Kidney (tissue), 14 donors: ENCODE results near the gene EXOC2. TPM values are rescaled to one million over a fixed set of nuclear protein-coding genes. Genes with fewer than 3 reads are reported as not detected.
"Not testable (repeated sequence)": the region's sequence is repeated elsewhere in the genome, so short reads cannot be mapped to it uniquely, and the experiment has no call there.

Experiments used
- DNase-seq, 5 donors: peaks; one replicate each; pipeline ENCODE4 v3.0.0-alpha.2; 2013 to 2020
- FAIRE-seq: peaks from 2 replicates; lab custom pipeline; 2012; peaks lifted over from hg19 to GRCh38; lab: Jason Lieb, UNC
- H3K27ac ChIP-seq, 2 donors: one replicate each; pipeline ENCODE4 v1.7.0; 2013; ENCODE audit warnings: low read depth in 2 of 2, low read length in 2 of 2, inconsistent platforms in 1 of 2
- H3K27me3 ChIP-seq: one replicate; pipeline ENCODE4 v1.7.1; 2013; ENCODE audit warnings: low read length, inconsistent platforms; ENCODE audit not compliant: control insufficient read depth, insufficient read depth
- H3K36me3 ChIP-seq, 3 donors: one replicate each; pipeline versions ENCODE4 v1.7.0 to v1.7.1; 2013; ENCODE audit warnings: low read length in 3 of 3, control low read depth in 1 of 3, inconsistent platforms in 1 of 3; ENCODE audit not compliant: insufficient read depth in 3 of 3, control insufficient read depth in 2 of 3
- H3K4me1 ChIP-seq, 3 donors: one replicate each; pipeline versions ENCODE4 v1.7.0 to v1.7.1; 2013; ENCODE audit warnings: low read length in 3 of 3, inconsistent platforms in 1 of 3, low read depth in 1 of 3; ENCODE audit not compliant: control insufficient read depth in 2 of 3, insufficient read depth in 2 of 3
- H3K4me3 ChIP-seq, 3 donors: one replicate each; pipeline versions ENCODE4 v1.7.0 to v1.8.1; 2013; ENCODE audit warnings: low read length in 3 of 3, control low read depth in 1 of 3, inconsistent platforms in 1 of 3
- H3K9ac ChIP-seq, 3 donors: one replicate each; pipeline versions ENCODE4 v1.7.0 to v1.7.1; 2013; ENCODE audit warnings: low read length in 3 of 3, control low read depth in 1 of 3, inconsistent platforms in 1 of 3
- H3K9me3 ChIP-seq, 3 donors: one replicate each; pipeline versions ENCODE4 v1.7.0 to v1.7.1; 2013; ENCODE audit warnings: low read length in 3 of 3, control low read depth in 1 of 3, inconsistent platforms in 1 of 3; ENCODE audit not compliant: control insufficient read depth in 2 of 3, insufficient read depth in 1 of 3
- intact Hi-C: fragments of 100-400 bp; cut with DNase I; formaldehyde crosslinking; loops from one replicate; pipeline ENCODE4 v1.11.1; 2022
- polyA plus RNA-seq: library from polyadenylated mRNA; stranded (reverse); fragments of 350-450 nt; fragmentation: Illumina TruSeq; extraction: RNeasy Lipid Tissue Mini Kit (QIAGEN cat#74804); gene quantifications from one replicate; pipeline ENCODE4 v1.2.3, GENCODE V29; 2014; ENCODE audit warnings: low read depth, low replicate concordance; ENCODE audit not compliant: insufficient read depth
- total RNA-seq: library from RNA; stranded (reverse); fragmentation: NEBNext Ultra II Directional; extraction: Animal tissue kit (Norgen Biotek cat#: 25700); gene quantifications from one replicate; pipeline ENCODE4 v1.2.1, GENCODE V29; 2021
- TF ChIP-seq, protein P1 (sequence below): IDR thresholded peaks from 3 replicates; pipeline ENCODE4 v1.5.1; 2012; ENCODE audit warnings: mild to moderate bottlenecking, moderate library complexity, borderline replicate concordance; ENCODE audit not compliant: insufficient read depth; ENCODE audit errors: extremely low read depth
- donor health status: control.
- donor health status: control.
- donor health status: control.
- donor health status: control.
- donor health status: control.
- donor health status: DM: yes; HTN: yes; CAD: no.
- donor health status: Normal renal cell carcinoma (clear cell type).

The EXOC2 gene
- total and polyA plus RNA-seq, 2 donors from 2014 or later: 8.6 to 21.7 TPM

GRCh38 chr6:562052-562676 lies 130.8 kb downstream of the EXOC2 start:
- Histone ChIP-seq H3K36me3 (peaks cover 4 to 5% (median 5%) of the 10 kb centered on the region in 3 donors), H3K4me3 (no peak overlapping the region), H3K9ac (no peak overlapping the region), H3K27me3 (no peaks in the 10 kb centered on the region), H3K9me3 (no peaks in the 10 kb centered on the region), H3K4me1 (no peaks in the 10 kb centered on the region), H3K27ac (peak overlapping the region in 1 of 2 donors; percentile 32)
- FAIRE-seq (no peak), DNase-seq (peak in 2 of 5 donors; percentile 49 to 66)
- intact Hi-C loops: no loop called here
- TF ChIP-seq, protein P1, sequence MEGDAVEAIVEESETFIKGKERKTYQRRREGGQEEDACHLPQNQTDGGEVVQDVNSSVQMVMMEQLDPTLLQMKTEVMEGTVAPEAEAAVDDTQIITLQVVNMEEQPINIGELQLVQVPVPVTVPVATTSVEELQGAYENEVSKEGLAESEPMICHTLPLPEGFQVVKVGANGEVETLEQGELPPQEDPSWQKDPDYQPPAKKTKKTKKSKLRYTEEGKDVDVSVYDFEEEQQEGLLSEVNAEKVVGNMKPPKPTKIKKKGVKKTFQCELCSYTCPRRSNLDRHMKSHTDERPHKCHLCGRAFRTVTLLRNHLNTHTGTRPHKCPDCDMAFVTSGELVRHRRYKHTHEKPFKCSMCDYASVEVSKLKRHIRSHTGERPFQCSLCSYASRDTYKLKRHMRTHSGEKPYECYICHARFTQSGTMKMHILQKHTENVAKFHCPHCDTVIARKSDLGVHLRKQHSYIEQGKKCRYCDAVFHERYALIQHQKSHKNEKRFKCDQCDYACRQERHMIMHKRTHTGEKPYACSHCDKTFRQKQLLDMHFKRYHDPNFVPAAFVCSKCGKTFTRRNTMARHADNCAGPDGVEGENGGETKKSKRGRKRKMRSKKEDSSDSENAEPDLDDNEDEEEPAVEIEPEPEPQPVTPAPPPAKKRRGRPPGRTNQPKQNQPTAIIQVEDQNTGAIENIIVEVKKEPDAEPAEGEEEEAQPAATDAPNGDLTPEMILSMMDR: no peak

GRCh38 chr6:561335-561734 lies 131.6 kb downstream of the EXOC2 start:
- H3K36me3 ChIP-seq, H3K27ac ChIP-seq, H3K9ac ChIP-seq, intact Hi-C loops, H3K9me3 ChIP-seq, H3K4me3 ChIP-seq, H3K4me1 ChIP-seq, H3K27me3 ChIP-seq, FAIRE-seq, DNase-seq: not testable (repeated sequence)

DNA sequence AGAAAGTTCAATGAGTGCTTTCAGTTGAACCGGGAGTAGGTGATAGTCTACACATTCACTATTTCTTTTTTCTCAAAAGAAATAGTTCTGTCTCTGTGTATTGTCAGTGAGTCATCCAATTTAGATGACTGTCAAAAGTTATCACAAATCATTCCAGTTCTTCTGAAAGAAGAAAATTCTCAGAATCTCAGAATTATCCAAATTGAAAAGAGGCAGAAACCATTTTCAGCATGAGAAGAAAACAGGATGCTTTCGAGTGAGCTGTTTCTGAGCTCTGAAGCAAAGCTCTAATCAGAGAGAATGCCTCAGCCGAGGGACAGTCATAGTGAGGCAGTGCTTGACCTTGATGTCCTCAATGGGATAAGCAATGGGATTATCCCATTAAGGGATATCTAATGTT lies 134.0 kb downstream of the EXOC2 start:
- FAIRE-seq (no peak), DNase-seq (no peak)
- no peak overlapping the region for H3K27ac ChIP-seq
- H3K36me3 ChIP-seq: peaks cover 2 to 13% (median 6%) of the 10 kb centered on the region in 3 donors
- no peaks in the 10 kb centered on the region for H3K4me1 ChIP-seq
- H3K27me3 ChIP-seq: no peaks in the 10 kb centered on the region
- no peaks in the 10 kb centered on the region for H3K9me3 ChIP-seq
- intact Hi-C loops: no loop called here
- TF ChIP-seq, protein P1: no peak
- H3K4me3 ChIP-seq: no peak overlapping the region
- no peak overlapping the region for H3K9ac ChIP-seq

DNA sequence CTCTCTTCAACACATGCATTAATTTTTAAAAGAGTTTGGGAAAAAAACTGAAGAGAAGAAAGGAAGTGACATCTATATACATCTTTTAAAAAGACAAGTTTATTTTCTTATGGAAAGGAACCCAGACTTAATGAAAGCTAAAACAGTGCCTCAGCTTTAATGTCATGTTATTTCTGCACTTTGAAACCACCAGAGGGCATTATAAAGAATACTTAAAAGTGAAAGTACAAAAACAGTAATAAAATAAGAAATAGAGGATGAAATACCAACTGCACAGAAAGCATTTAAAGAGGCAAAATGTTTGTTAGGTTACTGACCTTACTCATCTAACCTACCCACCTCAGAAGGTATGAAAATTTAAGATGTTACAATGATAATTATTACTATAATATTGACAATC lies 134.8 kb downstream of the EXOC2 start:
- intact Hi-C loops: no loop called here
- Histone ChIP-seq H3K36me3 (peaks cover 0 to 16% (median 9%) of the 10 kb centered on the region in 3 donors), H3K27ac (no peak overlapping the region), H3K9ac (no peak overlapping the region), H3K4me3 (no peak overlapping the region), H3K4me1 (no peaks in the 10 kb centered on the region), H3K27me3 (no peaks in the 10 kb centered on the region), H3K9me3 (no peaks in the 10 kb centered on the region)
- DNase-seq: peak in 1 of 5 donors; percentile 9
- FAIRE-seq: no peak
- TF ChIP-seq, protein P1: no peak
